Stimulated activated naive CD8-positive, alpha-beta T cell treated with anti-CD3 and anti-CD28 coated beads, Interleukin-15, amount 100 ng/mL, for 72 hours (primary cell): Measurements from ENCODE around the gene CLEC2B.

Source experiments
- ATAC-seq: fragments of 150-1000 bp; cut with Tn5 transposase; 2 replicates; pipeline ENCODE4 v1.10.0; 2021; ENCODE audit warnings: mild to moderate bottlenecking, moderate library complexity
- DNase-seq, 2 donors: peaks; one replicate each; pipeline ENCODE4 v3.0.0; 2021 to 2022
- H3K27ac Mint-ChIP-seq, 2 donors: one replicate each; pipeline ENCODE4 v1.8.0; 2022; ENCODE audit warnings: mild to moderate bottlenecking in 2 of 2, mixed read lengths in 2 of 2, moderate library complexity in 2 of 2
- H3K27me3 Mint-ChIP-seq: one replicate; pipeline ENCODE4 v1.8.0; 2022; ENCODE audit warnings: mixed read lengths
- H3K4me1 Mint-ChIP-seq: one replicate; pipeline ENCODE4 v1.8.0; 2022; ENCODE audit warnings: mild to moderate bottlenecking, mixed read lengths
- H3K4me3 Mint-ChIP-seq, 2 donors: one replicate each; pipeline ENCODE4 v1.8.0; 2022; ENCODE audit warnings: mild to moderate bottlenecking in 2 of 2, mixed read lengths in 2 of 2, moderate library complexity in 1 of 2
- H3K9me3 Mint-ChIP-seq, 2 donors: one replicate each; pipeline ENCODE4 v1.8.0; 2022; ENCODE audit warnings: mixed read lengths in 2 of 2

Gene CLEC2B

GRCh38 chr12:9869307-9870161, at the start of gene CLEC2B:
TSS of gene CLEC2B (minus strand) at chr12:9869354.
- H3K4me1 Mint-ChIP-seq: peaks cover 32% of the 10 kb centered on the region
- ATAC-seq: peak; percentile 83
- peak within 1 kb of the TSS; percentile 90 to 96 for H3K4me3 Mint-ChIP-seq
- H3K9me3 Mint-ChIP-seq: no peaks in the 10 kb centered on the region
- no peaks in the 10 kb centered on the region for H3K27me3 Mint-ChIP-seq
- DNase-seq: peak; percentile 23 to 29
- H3K27ac Mint-ChIP-seq: peak within 1 kb of the TSS; percentile 99

GRCh38 chr12:9911708-9912107, 42.6 kb upstream of the CLEC2B start:
- no peak overlapping the region for H3K27ac Mint-ChIP-seq
- ATAC-seq: no peak

GRCh38 chr12:9910716-9911421, 41.7 kb upstream of the CLEC2B start:
- peaks cover 36% of the 10 kb centered on the region for H3K4me1 Mint-ChIP-seq

More at GRCh38 chr12:9911708-9912107, 42.6 kb upstream of the CLEC2B start:
- Mint-ChIP-seq H3K9me3 (peaks cover 36 to 37% of the 10 kb centered on the region in 2 donors), H3K27me3 (no peaks in the 10 kb centered on the region), H3K4me1 (peaks cover 27% of the 10 kb centered on the region), H3K4me3 (no peak overlapping the region)
- DNase-seq: no peak

GRCh38 chr12:9909724-9910123, 40.6 kb upstream of the CLEC2B start:
- peaks cover 44 to 45% of the 10 kb centered on the region in 2 donors for H3K9me3 Mint-ChIP-seq
- no peak overlapping the region for H3K27ac Mint-ChIP-seq
- no peaks in the 10 kb centered on the region for H3K27me3 Mint-ChIP-seq
- H3K4me3 Mint-ChIP-seq: no peak overlapping the region
- no peak for DNase-seq
- ATAC-seq: no peak
- H3K4me1 Mint-ChIP-seq: peaks cover 43% of the 10 kb centered on the region

More at GRCh38 chr12:9910716-9911421, 41.7 kb upstream of the CLEC2B start:
- no peak for ATAC-seq
- no peak for DNase-seq
- Mint-ChIP-seq H3K27ac (no peak overlapping the region), H3K27me3 (no peaks in the 10 kb centered on the region), H3K4me3 (no peak overlapping the region), H3K9me3 (peaks cover 36 to 37% of the 10 kb centered on the region in 2 donors)

GRCh38 chr12:9908350-9908749, 39.2 kb upstream of the CLEC2B start:
- Mint-ChIP-seq H3K27ac (peak overlapping the region in 1 of 2 donors; percentile 21), H3K4me1 (peaks cover 44% of the 10 kb centered on the region), H3K27me3 (no peaks in the 10 kb centered on the region), H3K4me3 (peak overlapping the region in 1 of 2 donors; percentile 14), H3K9me3 (peaks cover 51 to 57% of the 10 kb centered on the region in 2 donors)
- ATAC-seq: no peak
- no peak for DNase-seq

- Mint-ChIP-seq H3K4me3 (no peak overlapping the region), H3K9me3 (peaks cover 57 to 59% of the 10 kb centered on the region in 2 donors), H3K27me3 (no peaks in the 10 kb centered on the region), H3K4me1 (peaks cover 42% of the 10 kb centered on the region), H3K27ac (no peak overlapping the region)
- DNase-seq (no peak), ATAC-seq (no peak)
These were observed 38.6 kb upstream of the CLEC2B start for GRCh38 chr12:9907769-9908168.

GRCh38 chr12:9906873-9907272, 37.7 kb upstream of the CLEC2B start:
- peaks cover 58 to 63% of the 10 kb centered on the region in 2 donors for H3K9me3 Mint-ChIP-seq
- DNase-seq: peak; percentile 35 to 39
- H3K4me3 Mint-ChIP-seq: peak overlapping the region; percentile 70 to 75
- peaks cover 38% of the 10 kb centered on the region for H3K4me1 Mint-ChIP-seq
- peak; percentile 99 for ATAC-seq
- peak overlapping the region; percentile 84 to 87 for H3K27ac Mint-ChIP-seq
- H3K27me3 Mint-ChIP-seq: no peaks in the 10 kb centered on the region

- no peak for DNase-seq
These were observed 33.5 kb upstream of the CLEC2B start for GRCh38 chr12:9902539-9903228.

GRCh38 chr12:9900930-9901329, 31.8 kb upstream of the CLEC2B start:
- no peak for ATAC-seq
- no peaks in the 10 kb centered on the region for H3K27me3 Mint-ChIP-seq
- peaks cover 28% of the 10 kb centered on the region for H3K4me1 Mint-ChIP-seq
- H3K27ac Mint-ChIP-seq: no peak overlapping the region
- DNase-seq: no peak
- no peak overlapping the region for H3K4me3 Mint-ChIP-seq
- H3K9me3 Mint-ChIP-seq: peaks cover 24 to 36% of the 10 kb centered on the region in 2 donors

More at GRCh38 chr12:9902539-9903228, 33.5 kb upstream of the CLEC2B start:
- H3K4me1 Mint-ChIP-seq: peaks cover 39% of the 10 kb centered on the region
- ATAC-seq: no peak
- peaks cover 24 to 36% of the 10 kb centered on the region in 2 donors for H3K9me3 Mint-ChIP-seq
- no peaks in the 10 kb centered on the region for H3K27me3 Mint-ChIP-seq
- no peak overlapping the region for H3K4me3 Mint-ChIP-seq
- no peak overlapping the region for H3K27ac Mint-ChIP-seq

- H3K4me3 Mint-ChIP-seq: no peak overlapping the region
- DNase-seq (no peak), ATAC-seq (no peak)
- no peak overlapping the region for H3K27ac Mint-ChIP-seq
- no peaks in the 10 kb centered on the region for H3K27me3 Mint-ChIP-seq
- peaks cover 20% of the 10 kb centered on the region for H3K4me1 Mint-ChIP-seq
- H3K9me3 Mint-ChIP-seq: peaks cover 15 to 23% of the 10 kb centered on the region in 2 donors
These were observed 30.1 kb upstream of the CLEC2B start for GRCh38 chr12:9899209-9899608.

- Mint-ChIP-seq H3K9me3 (peaks cover 1 to 8% of the 10 kb centered on the region in 2 donors), H3K27me3 (no peaks in the 10 kb centered on the region), H3K4me1 (peaks cover 25% of the 10 kb centered on the region), H3K27ac (no peak overlapping the region), H3K4me3 (peak overlapping the region in 1 of 2 donors; percentile 32)
- ATAC-seq: no peak
- no peak for DNase-seq
These were observed 28.4 kb upstream of the CLEC2B start for GRCh38 chr12:9897535-9897934.

- Mint-ChIP-seq H3K4me3 (no peak overlapping the region), H3K9me3 (no peaks in the 10 kb centered on the region), H3K27me3 (no peaks in the 10 kb centered on the region), H3K27ac (no peak overlapping the region), H3K4me1 (peaks cover 25% of the 10 kb centered on the region)
- ATAC-seq: no peak
- no peak for DNase-seq
These were observed 26.2 kb upstream of the CLEC2B start for GRCh38 chr12:9895215-9895971.

- peaks cover 8% of the 10 kb centered on the region for H3K4me1 Mint-ChIP-seq
- ATAC-seq (no peak), DNase-seq (no peak)
- no peaks in the 10 kb centered on the region for H3K9me3 Mint-ChIP-seq
- H3K27ac Mint-ChIP-seq: peak overlapping the region in 1 of 2 donors; percentile 11
- H3K4me3 Mint-ChIP-seq: no peak overlapping the region
- H3K27me3 Mint-ChIP-seq: no peaks in the 10 kb centered on the region
These were observed 19.6 kb upstream of the CLEC2B start for GRCh38 chr12:9888665-9889273.

- DNase-seq: no peak
- H3K9me3 Mint-ChIP-seq: no peaks in the 10 kb centered on the region
- no peak for ATAC-seq
- H3K4me3 Mint-ChIP-seq: no peak overlapping the region
- H3K27ac Mint-ChIP-seq: peak overlapping the region in 1 of 2 donors; percentile 42
- no peaks in the 10 kb centered on the region for H3K27me3 Mint-ChIP-seq
- H3K4me1 Mint-ChIP-seq: peaks cover 6% of the 10 kb centered on the region
These were observed 14.0 kb upstream of the CLEC2B start for GRCh38 chr12:9883175-9883574.
